Psoas muscle (tissue), 8 donors: ENCODE data around the gene TLE4. TPM values are rescaled to one million over a fixed set of nuclear protein-coding genes. Genes with fewer than 3 reads are reported as not detected.

ENCODE experiments used
- ATAC-seq, 4 donors: fragments of 200-7000 bp; cut with Tn5 transposase; one replicate each; pipeline ENCODE4 v1.9.1; 2020; ENCODE audit warnings: moderate library complexity in 3 of 4, mild to moderate bottlenecking in 2 of 4
- DNase-seq, 2 donors: peaks; one replicate each; pipeline ENCODE4 v3.0.0-alpha.2; 2020
- H3K27ac ChIP-seq: fragments of 200-600 bp; one replicate; pipeline ENCODE4 v1.8.0; 2022
- H3K27me3 ChIP-seq, 3 donors: fragments of 200-600 bp in 1 of 3; one replicate each; pipeline versions ENCODE4 v1.6.1 to v1.8.0; 2013 to 2022; ENCODE audit warnings: low read length in 2 of 3, mild to moderate bottlenecking in 2 of 3, moderate library complexity in 1 of 3; ENCODE audit not compliant: insufficient read depth in 3 of 3
- H3K36me3 ChIP-seq, 2 donors: fragments of 200-600 bp in 1 of 2; one replicate each; pipeline versions ENCODE4 v1.6.1 to v1.8.0; 2013 to 2022; ENCODE audit warnings: low read depth in 1 of 2, mild to moderate bottlenecking in 1 of 2, moderate library complexity in 1 of 2; ENCODE audit not compliant: insufficient read depth in 1 of 2
- H3K4me1 ChIP-seq: fragments of 200-600 bp; one replicate; pipeline ENCODE4 v1.8.0; 2022
- H3K4me3 ChIP-seq: fragments of 200-600 bp; one replicate; pipeline ENCODE4 v1.8.0; 2022; ENCODE audit warnings: mild to moderate bottlenecking
- H3K9me3 ChIP-seq: fragments of 200-600 bp; one replicate; pipeline ENCODE4 v1.8.0; 2022
- WGBS, 3 donors: extraction: QIAGEN DNeasy Blood & Tissue Kit; methylation state at CpG; one replicate each; pipeline versions ENCODE4 v1.1.6 to v1.1.7; 2013; 5-methylcytosine and 5-hydroxymethylcytosine counted together
- intact Hi-C, 2 donors: fragments of 100-400 bp; cut with DNase I; formaldehyde crosslinking; loops; one replicate each; pipeline versions ENCODE4 v1.11.0 to v1.14.2; 2022
- polyA plus RNA-seq, 3 donors: library from polyadenylated mRNA; stranded (reverse); fragments of 200-250 nt; gene quantifications; one replicate each; pipeline ENCODE4 v1.2.3, GENCODE V29; 2013
- total RNA-seq, 4 donors: library from RNA; stranded (reverse); fragmentation: NEBNext Ultra II Directional in 2 of 4; extraction: Animal tissue kit (Norgen Biotek cat#: 25700) in 2 of 4; gene quantifications; one replicate each; pipeline versions ENCODE4 v1.2.1 to v1.2.4, GENCODE V29; 2021 to 2023
- TF ChIP-seq, protein P1 (sequence below): fragments of 200-600 bp; IDR thresholded peaks from one replicate; pipeline ENCODE4 v1.8.0; 2022; ENCODE audit warnings: antibody characterized with exemption
- donor health status: healthy with polysubstance abuse.
- donor health status: DM: no; HTN: no; CAD: no; lungs with moderate emphysema.
- donor health status: Bipolar disorder and iron deficiency.
- donor health status: healthy.
- donor health status: DM: yes; HTN: yes; CAD: no.
- donor health status: DM: no; HTN: no; CAD: no.
- donor health status: DM: no; HTN: no; CAD: no.
- donor health status: DM: yes; HTN: yes; CAD: no.

Gene TLE4
- total and polyA plus RNA-seq, 7 donors = 5.1 to 51.9 (median 18.5) TPM

DNA sequence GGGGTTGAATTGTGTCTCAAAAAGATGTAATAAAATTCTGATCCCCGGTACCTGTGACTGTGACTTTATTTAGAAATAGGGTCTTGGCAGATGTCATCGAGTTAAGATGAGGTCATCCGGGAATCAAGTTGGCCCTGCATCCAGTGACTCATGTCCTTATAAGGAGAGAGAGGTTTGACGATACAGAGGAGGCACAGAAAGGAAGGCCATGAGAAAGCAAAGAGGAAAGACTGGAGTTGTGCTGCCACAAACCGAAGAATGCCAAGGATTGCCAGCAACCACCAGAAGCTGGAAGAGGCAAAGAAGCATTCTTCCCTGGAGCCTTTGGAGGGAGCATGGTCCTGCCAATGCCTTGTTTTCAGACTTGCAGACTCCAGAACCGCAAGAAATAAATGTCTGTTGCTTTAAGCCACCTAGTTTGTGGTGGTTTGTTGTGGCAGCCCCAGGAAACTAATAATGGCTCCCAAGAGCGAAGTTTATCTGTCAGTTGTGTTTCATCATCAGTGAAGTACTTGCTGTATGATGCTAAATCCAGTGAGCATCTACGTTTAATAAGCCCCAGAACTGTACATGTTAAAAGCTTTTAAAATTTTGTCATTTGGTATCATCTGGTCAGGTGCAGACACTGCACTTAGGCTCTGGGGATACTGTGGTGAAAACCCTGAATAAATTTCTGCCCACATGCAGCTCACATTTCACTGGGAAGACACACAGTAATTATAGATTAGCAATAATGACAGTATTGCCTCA is 114.8 kb downstream of the TLE4 start:
- DNase-seq = peak; percentile 23 to 54
- H3K36me3 ChIP-seq = no peaks in the 10 kb centered on the region
- H3K27ac ChIP-seq = peak overlapping the region; percentile 56
- intact Hi-C loops = loop anchor here in 1 of 2 donors (5.0 kb wide), 1 partner anchor 114 kb away; the partner anchor contains the start of gene TLE4
- peak; percentile 75 to 89 (median 87) for ATAC-seq
- no peak overlapping the region for H3K4me3 ChIP-seq
- H3K27me3 ChIP-seq = no peaks in the 10 kb centered on the region
- TF ChIP-seq, protein P1, sequence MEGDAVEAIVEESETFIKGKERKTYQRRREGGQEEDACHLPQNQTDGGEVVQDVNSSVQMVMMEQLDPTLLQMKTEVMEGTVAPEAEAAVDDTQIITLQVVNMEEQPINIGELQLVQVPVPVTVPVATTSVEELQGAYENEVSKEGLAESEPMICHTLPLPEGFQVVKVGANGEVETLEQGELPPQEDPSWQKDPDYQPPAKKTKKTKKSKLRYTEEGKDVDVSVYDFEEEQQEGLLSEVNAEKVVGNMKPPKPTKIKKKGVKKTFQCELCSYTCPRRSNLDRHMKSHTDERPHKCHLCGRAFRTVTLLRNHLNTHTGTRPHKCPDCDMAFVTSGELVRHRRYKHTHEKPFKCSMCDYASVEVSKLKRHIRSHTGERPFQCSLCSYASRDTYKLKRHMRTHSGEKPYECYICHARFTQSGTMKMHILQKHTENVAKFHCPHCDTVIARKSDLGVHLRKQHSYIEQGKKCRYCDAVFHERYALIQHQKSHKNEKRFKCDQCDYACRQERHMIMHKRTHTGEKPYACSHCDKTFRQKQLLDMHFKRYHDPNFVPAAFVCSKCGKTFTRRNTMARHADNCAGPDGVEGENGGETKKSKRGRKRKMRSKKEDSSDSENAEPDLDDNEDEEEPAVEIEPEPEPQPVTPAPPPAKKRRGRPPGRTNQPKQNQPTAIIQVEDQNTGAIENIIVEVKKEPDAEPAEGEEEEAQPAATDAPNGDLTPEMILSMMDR = no peak
- H3K4me1 ChIP-seq = peaks cover 28% of the 10 kb centered on the region
- 31 to 43% (median 33%) methylated on average over 8 of the region's 8 CpGs for WGBS, 3 donors
- no peaks in the 10 kb centered on the region for H3K9me3 ChIP-seq

DNA sequence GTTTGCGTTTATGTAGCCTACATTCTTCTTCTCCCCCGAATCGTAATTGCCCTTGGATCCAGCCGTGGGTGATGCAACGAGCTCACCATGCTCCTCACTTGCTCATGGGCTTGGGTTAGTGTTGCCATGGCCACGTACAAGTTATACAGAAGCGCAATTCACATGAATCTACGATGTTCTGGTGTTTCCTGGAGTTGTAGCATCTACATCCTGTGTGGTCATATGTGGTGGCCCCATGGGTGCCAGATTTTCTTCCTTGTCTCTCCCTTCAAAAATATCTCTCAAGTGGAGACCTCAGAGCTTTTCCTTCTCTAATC is 115.3 kb downstream of the TLE4 start:
- TF ChIP-seq, protein P1 = no peak
- no peaks in the 10 kb centered on the region for H3K27me3 ChIP-seq
- intact Hi-C loops = loop anchor here in 1 of 2 donors (5.0 kb wide), 1 partner anchor 115 kb away; the partner anchor contains the start of gene TLE4
- ATAC-seq = no peak
- 89 to 95% (median 90%) methylated on average over 8 of the region's 8 CpGs for WGBS, 3 donors
- H3K27ac ChIP-seq = peak overlapping the region; percentile 56
- no peaks in the 10 kb centered on the region for H3K9me3 ChIP-seq
- peaks cover 27% of the 10 kb centered on the region for H3K4me1 ChIP-seq
- DNase-seq = no peak
- H3K36me3 ChIP-seq = no peaks in the 10 kb centered on the region
- H3K4me3 ChIP-seq = no peak overlapping the region

DNA sequence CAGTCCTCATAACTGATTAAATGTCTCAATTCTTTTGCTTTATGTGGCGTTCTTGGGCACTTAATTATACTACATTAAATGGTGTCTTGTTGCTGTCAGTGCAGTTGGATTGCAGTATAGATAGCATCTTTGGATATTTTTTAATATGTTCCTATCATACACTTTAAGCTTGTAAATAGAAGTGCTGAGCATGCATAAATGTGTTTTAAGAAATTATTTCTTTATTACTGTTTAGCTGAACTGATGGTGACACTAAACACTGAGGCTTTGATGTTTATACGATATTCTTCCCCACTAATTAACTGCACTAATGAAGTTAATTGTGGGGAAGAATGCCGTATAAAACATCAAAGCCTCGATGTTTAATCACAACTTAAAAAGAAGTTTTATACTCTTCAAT is 116.6 kb downstream of the TLE4 start:
- Histone ChIP-seq H3K36me3 (no peaks in the 10 kb centered on the region), H3K9me3 (no peaks in the 10 kb centered on the region), H3K27me3 (no peaks in the 10 kb centered on the region), H3K4me1 (peaks cover 31% of the 10 kb centered on the region), H3K4me3 (no peak overlapping the region), H3K27ac (no peak overlapping the region)
- DNase-seq (no peak), ATAC-seq (no peak)
- WGBS, 3 donors = 76 to 85% (median 81%) methylated on average over 4 of the region's 4 CpGs
- TF ChIP-seq, protein P1 = no peak
- intact Hi-C loops = loop anchor here in 1 of 2 donors (5.0 kb wide), 1 partner anchor 116 kb away; the partner anchor contains the start of gene TLE4

DNA sequence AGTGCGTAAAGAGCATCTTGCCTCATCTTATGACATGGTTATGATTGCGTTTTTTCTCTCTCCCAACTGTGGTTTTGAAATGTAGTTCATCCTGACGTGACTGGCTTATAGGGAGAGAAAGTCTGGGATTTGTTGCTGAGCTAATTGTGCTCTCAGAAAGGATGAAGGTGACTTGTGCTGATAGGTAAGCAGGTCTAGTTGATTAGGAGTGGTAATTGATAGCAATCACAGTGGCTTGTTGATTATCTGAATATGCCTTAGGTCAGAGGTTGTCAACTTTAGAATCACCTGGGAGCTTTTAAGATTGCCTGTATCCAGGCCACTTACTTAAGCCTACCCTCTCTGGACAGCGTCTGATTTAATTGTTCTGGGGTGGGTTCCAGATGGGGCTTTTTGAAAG is 117.8 kb downstream of the TLE4 start:
- WGBS, 3 donors = 87 to 91% (median 91%) methylated on average over 4 of the region's 4 CpGs
- TF ChIP-seq, protein P1 = no peak
- intact Hi-C loops = loop anchor here in 1 of 2 donors (5.0 kb wide), 1 partner anchor 117 kb away; the partner anchor contains the start of gene TLE4

More for the DNA sequence above, 117.8 kb downstream of the TLE4 start:
- H3K4me3 ChIP-seq = no peak overlapping the region
- peaks cover 42% of the 10 kb centered on the region for H3K4me1 ChIP-seq
- H3K9me3 ChIP-seq = no peaks in the 10 kb centered on the region
- H3K36me3 ChIP-seq = no peaks in the 10 kb centered on the region
- DNase-seq = no peak
- no peak for ATAC-seq
- H3K27ac ChIP-seq = no peak overlapping the region
- no peaks in the 10 kb centered on the region for H3K27me3 ChIP-seq
